H1 (cell line): Measurements from ENCODE around the gene TELO2. TPM values are rescaled to one million over a fixed set of nuclear protein-coding genes. Genes with fewer than 3 reads are reported as not detected.
A peak's percentile ranks its signal among the peaks of the same experiment; 100 is the strongest.

ENCODE experiments used
- CTCF ChIA-PET: fragments of 300-600 bp; sonication (Branson Sonifier 250); formaldehyde crosslinking; loops from one replicate; lab custom pipeline; 2021; ENCODE audit not compliant: partially characterized antibody; lab: Charles Lee
- POLR2A ChIA-PET: fragments of 300-600 bp; sonication (Branson Sonifier 250); formaldehyde crosslinking; loops from one replicate; lab custom pipeline; 2021; ENCODE audit warnings: inconsistent platforms; ENCODE audit not compliant: partially characterized antibody; lab: Charles Lee
- DNase-seq, 2 experiments: peaks; one replicate each; pipeline versions ENCODE4 v3.0.0 to v3.0.0-alpha.2; 2010 to 2022; ENCODE audit warnings: low spot score in 2 of 2, low read depth in 1 of 2, mixed read lengths in 1 of 2
- FAIRE-seq: peaks from 2 replicates; lab custom pipeline; 2011; peaks lifted over from hg19 to GRCh38; lab: Jason Lieb, UNC
- H2AFZ ChIP-seq: 2 replicates; pipeline ENCODE4 v1.8.1; 2012; ENCODE audit warnings: low read length, inconsistent platforms
- H2AK5ac ChIP-seq: 2 replicates; pipeline ENCODE4 v1.6.1; 2013; ENCODE audit warnings: low read depth, low read length
- H2BK120ac ChIP-seq: replicated peaks from 2 replicates; pipeline ENCODE3; 2013; ENCODE audit warnings: low read depth, low read length, inconsistent platforms
- H2BK12ac ChIP-seq: 2 replicates; pipeline ENCODE4 v1.6.1; 2013; ENCODE audit warnings: low read depth, low read length
- H2BK15ac ChIP-seq: 2 replicates; pipeline ENCODE4 v1.6.1; 2013; ENCODE audit warnings: low read length
- H2BK20ac ChIP-seq: 2 replicates; pipeline ENCODE4 v1.6.1; 2013; ENCODE audit warnings: low read length
- H2BK5ac ChIP-seq: 2 replicates; pipeline ENCODE4 v1.6.1; 2013; ENCODE audit warnings: low read depth, low read length
- H3K14ac ChIP-seq: 2 replicates; pipeline ENCODE4 v1.6.1; 2013; ENCODE audit warnings: inconsistent platforms; ENCODE audit not compliant: insufficient read length
- H3K18ac ChIP-seq: 2 replicates; pipeline ENCODE4 v1.6.1; 2013; ENCODE audit warnings: low read length; ENCODE audit errors: extremely low read depth
- H3K23ac ChIP-seq: 2 replicates; pipeline ENCODE4 v1.6.1; 2013; ENCODE audit warnings: inconsistent platforms; ENCODE audit not compliant: insufficient read length
- H3K23me2 ChIP-seq: 2 replicates; pipeline ENCODE4 v1.6.1; 2013; ENCODE audit warnings: low read depth, low read length
- H3K27ac ChIP-seq: 2 replicates; pipeline ENCODE4 v1.6.1; 2011; ENCODE audit warnings: low read depth, low read length, inconsistent platforms
- H3K27me3 ChIP-seq, 4 experiments: replicated peaks in 1 of 4; 1 replicate in 1 of 4; 2 replicates in 3 of 4; pipeline versions ENCODE4 v1.6.1 to v1.8.1; 2011 to 2013; ENCODE audit warnings: low read length in 3 of 4, mild to moderate bottlenecking in 3 of 4, inconsistent platforms in 2 of 4, mixed read lengths in 2 of 4, moderate library complexity in 1 of 4; ENCODE audit not compliant: control insufficient read depth in 3 of 4, insufficient read depth in 3 of 4; ENCODE audit errors: extremely low read depth in 1 of 4
- H3K36me3 ChIP-seq, 4 experiments: 2 replicates each; pipeline versions ENCODE4 v1.6.1 to v1.8.1; 2011 to 2013; ENCODE audit warnings: mild to moderate bottlenecking in 4 of 4, low read length in 3 of 4, moderate library complexity in 2 of 4, control low read depth in 1 of 4, inconsistent platforms in 1 of 4; ENCODE audit not compliant: insufficient read depth in 4 of 4, control insufficient read depth in 2 of 4
- H3K4ac ChIP-seq: replicated peaks from 2 replicates; pipeline ENCODE3; 2013; ENCODE audit warnings: low read length, low read depth, mixed read lengths, inconsistent platforms; ENCODE audit not compliant: insufficient read length
- H3K4me1 ChIP-seq, 4 experiments: replicated peaks in 1 of 4; 1 replicate in 1 of 4; 2 replicates in 3 of 4; pipeline versions ENCODE4 v1.6.1 to v1.8.1; 2011 to 2013; ENCODE audit warnings: low read length in 3 of 4, inconsistent platforms in 2 of 4, mixed read lengths in 1 of 4; ENCODE audit not compliant: insufficient read depth in 4 of 4, control insufficient read depth in 3 of 4
- H3K4me2 ChIP-seq, 2 experiments: 2 replicates each; pipeline versions ENCODE4 v1.6.1 to v1.8.1; 2011 to 2013; ENCODE audit warnings: low read depth in 2 of 2, low read length in 2 of 2, control low read depth in 1 of 2, inconsistent platforms in 1 of 2, mild to moderate bottlenecking in 1 of 2; ENCODE audit not compliant: insufficient read depth in 1 of 2
- H3K4me3 ChIP-seq, 4 experiments: fragments of 200-600, 300-600 bp in 1 of 4; sonication (generic), shearing (Covaris generic), sonication (Bioruptor Twin) in 1 of 4; 2 replicates each; pipeline versions ENCODE4 v1.5.1 to v1.8.1; 2011 to 2016; ENCODE audit warnings: low read length in 4 of 4, low read depth in 3 of 4, control low read depth in 2 of 4, inconsistent platforms in 2 of 4, mild to moderate bottlenecking in 2 of 4, mixed read lengths in 1 of 4, moderate library complexity in 1 of 4; ENCODE audit not compliant: insufficient read depth in 2 of 4; ENCODE audit errors: extremely low read depth in 1 of 4
- H3K56ac ChIP-seq: replicated peaks from 2 replicates; pipeline ENCODE3; 2013; ENCODE audit warnings: low read depth, mild to moderate bottlenecking, mixed read lengths, low read length, inconsistent platforms; ENCODE audit not compliant: insufficient read length
- H3K79me1 ChIP-seq: 2 replicates; pipeline ENCODE4 v1.6.1; 2013; ENCODE audit warnings: low read depth, low read length, control low read depth
- H3K79me2 ChIP-seq, 2 experiments: 2 replicates each; pipeline versions ENCODE4 v1.6.1 to v1.8.1; 2012 to 2013; ENCODE audit warnings: low read length in 2 of 2, mild to moderate bottlenecking in 2 of 2, inconsistent platforms in 1 of 2; ENCODE audit not compliant: insufficient read depth in 2 of 2, control insufficient read depth in 1 of 2
- H3K9ac ChIP-seq, 4 experiments: replicated peaks in 1 of 4; 1 replicate in 1 of 4; 2 replicates in 3 of 4; pipeline versions ENCODE4 v1.6.1 to v1.8.1; 2011 to 2013; ENCODE audit warnings: low read depth in 3 of 4, low read length in 3 of 4, control low read depth in 2 of 4, mild to moderate bottlenecking in 2 of 4, moderate library complexity in 2 of 4, inconsistent platforms in 1 of 4; ENCODE audit errors: extremely low read depth in 1 of 4
- H3K9me3 ChIP-seq, 2 experiments: 2 replicates each; pipeline versions ENCODE4 v1.6.1 to v1.8.1; 2012 to 2013; ENCODE audit warnings: mild to moderate bottlenecking in 2 of 2, moderate library complexity in 2 of 2, control low read depth in 1 of 2, inconsistent platforms in 1 of 2, low read depth in 1 of 2, low read length in 1 of 2, mixed read lengths in 1 of 2; ENCODE audit not compliant: insufficient read depth in 2 of 2
- H4K20me1 ChIP-seq, 2 experiments: replicated peaks in 1 of 2; 2 replicates each; pipeline versions ENCODE3 to v1.8.1; 2011 to 2013; ENCODE audit warnings: inconsistent platforms in 2 of 2, low read length in 2 of 2, mild to moderate bottlenecking in 1 of 2; ENCODE audit not compliant: insufficient read depth in 2 of 2, control insufficient read depth in 1 of 2
- H4K5ac ChIP-seq: 2 replicates; pipeline ENCODE4 v1.6.1; 2013; ENCODE audit warnings: low read length, low read depth, mixed read lengths, inconsistent platforms; ENCODE audit not compliant: insufficient read length
- H4K8ac ChIP-seq: 2 replicates; pipeline ENCODE4 v1.8.0; 2013; ENCODE audit warnings: mild to moderate bottlenecking, moderate library complexity, low read length, inconsistent platforms; ENCODE audit not compliant: insufficient read depth; ENCODE audit errors: extremely low read depth
- H4K91ac ChIP-seq: replicated peaks from 2 replicates; pipeline ENCODE3; 2013; ENCODE audit warnings: low read length, mixed read lengths, inconsistent platforms; ENCODE audit not compliant: insufficient read length
- ATF2 ChIP-seq: IDR thresholded peaks from 2 replicates; pipeline ENCODE4 v1.6.1; 2012; ENCODE audit warnings: low read length, inconsistent platforms
- ATF3 ChIP-seq: IDR thresholded peaks from 2 replicates; pipeline ENCODE4 v1.6.1; 2011; ENCODE audit warnings: low read depth, mild to moderate bottlenecking, low read length; ENCODE audit not compliant: insufficient read depth
- CTBP2 ChIP-seq: IDR thresholded peaks from 2 replicates; pipeline ENCODE4 v1.7.0; 2011; ENCODE audit warnings: borderline replicate concordance, mild to moderate bottlenecking, moderate library complexity, mixed read lengths, low read length; ENCODE audit not compliant: insufficient read depth, insufficient read length
- RFX5 ChIP-seq: IDR thresholded peaks from 2 replicates; pipeline ENCODE4 v1.6.1; 2011; ENCODE audit warnings: low read depth, low read length, improper control_type of control experiment, borderline replicate concordance
- TAF1 ChIP-seq: IDR thresholded peaks from 2 replicates; pipeline ENCODE4 v1.6.1; 2011; ENCODE audit warnings: mild to moderate bottlenecking, low read depth, low read length
- WGBS, 2 experiments: shearing (Covaris generic) in 1 of 2; methylation state at CpG; one replicate each; pipeline versions ENCODE4 v1.1.6 to v1.1.7; 2013 to 2015; ENCODE audit warnings: low lambda C conversion rate in 2 of 2, mixed read lengths in 2 of 2, inconsistent platforms in 1 of 2, low coverage in 1 of 2, missing lambda C conversion rate in 1 of 2; ENCODE audit not compliant: insufficient replicate concordance in 2 of 2, insufficient coverage in 1 of 2, insufficient read length in 1 of 2; ENCODE audit errors: extremely low coverage in 1 of 2, missing lambda C conversion rate in 1 of 2; 5-methylcytosine and 5-hydroxymethylcytosine counted together
- polyA plus RNA-seq, 7 experiments: library from polyadenylated mRNA; depleted of rRNA in 3 of 7; stranded (reverse) in 5 of 7; unstranded in 2 of 7; fragments of >200 nt in 5 of 7; fragments of 200-250 nt in 2 of 7; gene quantifications; 1 replicate in 5 of 7; 2 replicates in 1 of 7; 4 replicates in 1 of 7; pipeline versions ENCODE4 v1.2.1 to v1.2.3, GENCODE V29; 2011 to 2013; ENCODE audit warnings: missing spikeins in 2 of 7, mixed read lengths in 2 of 7
- total RNA-seq: library from RNA; stranded (reverse); fragmentation: NEBNext Ultra II Directional; extraction: Animal tissue kit (Norgen Biotek cat#: 25700); gene quantifications from 2 replicates; pipeline ENCODE4 v1.2.1, GENCODE V29; 2021
- TF ChIP-seq, protein P1 (sequence below): IDR thresholded peaks from 2 replicates; pipeline ENCODE4 v1.6.1; 2012; ENCODE audit warnings: inconsistent platforms
- TF ChIP-seq, protein P2 (sequence below), 3 experiments: IDR thresholded peaks; 1 replicate in 2 of 3; 2 replicates in 1 of 3; pipeline versions ENCODE4 v1.5.1 to v1.6.1; 2011; ENCODE audit warnings: low read length in 3 of 3, mild to moderate bottlenecking in 3 of 3, inconsistent platforms in 2 of 3, low read depth in 1 of 3, moderate library complexity in 1 of 3; ENCODE audit not compliant: insufficient read depth in 1 of 3; ENCODE audit errors: control extremely low read depth in 1 of 3

Gene TELO2
- total and polyA plus RNA-seq, 2 of the 8 experiments (the other 6 are each of a cell fraction or from before 2014, with no cell fraction given): 39.3 to 64.8 TPM

DNA sequence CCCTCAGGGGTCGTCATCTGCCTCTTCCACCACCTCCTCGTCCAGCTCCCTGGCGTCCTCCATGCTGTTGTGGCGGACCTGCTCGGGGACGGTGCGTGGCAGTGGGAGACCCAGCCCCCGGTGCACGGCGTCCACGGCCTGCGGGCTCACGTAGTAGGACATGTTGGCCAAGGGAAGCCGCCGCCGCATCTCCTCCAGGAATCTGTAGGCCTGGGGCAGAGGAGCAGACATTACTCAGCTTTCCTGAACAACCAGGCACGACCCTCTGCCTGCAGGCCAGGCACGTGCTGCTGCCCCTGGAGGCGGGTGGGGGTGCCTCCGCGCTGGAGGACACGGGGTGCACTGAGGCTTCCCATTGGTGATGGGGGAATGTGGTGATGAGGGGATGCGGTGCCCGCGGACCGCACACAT is 17.8 kb downstream of the TELO2 start:
- no peak for DNase-seq
- 97% methylated on average over 25 of the region's 26 CpGs; no CpG with 5 or more reads in 1 of the 2 experiments for WGBS, 2 experiments
- no peak for FAIRE-seq
- no peak for TF ChIP-seq TAF1
- no peak for TF ChIP-seq CTBP2
- TF ChIP-seq, protein P1, sequence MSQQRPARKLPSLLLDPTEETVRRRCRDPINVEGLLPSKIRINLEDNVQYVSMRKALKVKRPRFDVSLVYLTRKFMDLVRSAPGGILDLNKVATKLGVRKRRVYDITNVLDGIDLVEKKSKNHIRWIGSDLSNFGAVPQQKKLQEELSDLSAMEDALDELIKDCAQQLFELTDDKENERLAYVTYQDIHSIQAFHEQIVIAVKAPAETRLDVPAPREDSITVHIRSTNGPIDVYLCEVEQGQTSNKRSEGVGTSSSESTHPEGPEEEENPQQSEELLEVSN: peak; percentile 19; the same call in 1 of the 2 replicates
- no peak for TF ChIP-seq RFX5
- TF ChIP-seq ATF2: no peak
- TF ChIP-seq, protein P2, sequence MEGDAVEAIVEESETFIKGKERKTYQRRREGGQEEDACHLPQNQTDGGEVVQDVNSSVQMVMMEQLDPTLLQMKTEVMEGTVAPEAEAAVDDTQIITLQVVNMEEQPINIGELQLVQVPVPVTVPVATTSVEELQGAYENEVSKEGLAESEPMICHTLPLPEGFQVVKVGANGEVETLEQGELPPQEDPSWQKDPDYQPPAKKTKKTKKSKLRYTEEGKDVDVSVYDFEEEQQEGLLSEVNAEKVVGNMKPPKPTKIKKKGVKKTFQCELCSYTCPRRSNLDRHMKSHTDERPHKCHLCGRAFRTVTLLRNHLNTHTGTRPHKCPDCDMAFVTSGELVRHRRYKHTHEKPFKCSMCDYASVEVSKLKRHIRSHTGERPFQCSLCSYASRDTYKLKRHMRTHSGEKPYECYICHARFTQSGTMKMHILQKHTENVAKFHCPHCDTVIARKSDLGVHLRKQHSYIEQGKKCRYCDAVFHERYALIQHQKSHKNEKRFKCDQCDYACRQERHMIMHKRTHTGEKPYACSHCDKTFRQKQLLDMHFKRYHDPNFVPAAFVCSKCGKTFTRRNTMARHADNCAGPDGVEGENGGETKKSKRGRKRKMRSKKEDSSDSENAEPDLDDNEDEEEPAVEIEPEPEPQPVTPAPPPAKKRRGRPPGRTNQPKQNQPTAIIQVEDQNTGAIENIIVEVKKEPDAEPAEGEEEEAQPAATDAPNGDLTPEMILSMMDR (IDR thresholded peaks at IDR 0.05; ENCODE audit: control extremely low read depth in 1 of 3, insufficient read depth in 1 of 3, low read depth in 1 of 3, low read length in 3 of 3): peak; percentile 10 to 59 (median 36); a peak in 2 of 4 replicates
- TF ChIP-seq ATF3: no peak

More for the DNA sequence above, 17.8 kb downstream of the TELO2 start:
- Histone ChIP-seq H3K36me3 (peaks cover 6 to 21% (median 7%) of the 10 kb centered on the region in 4 experiments; a peak in 5 of 8 replicates), H3K9ac (no peak overlapping the region), H3K79me2 (no peaks in the 10 kb centered on the region), H3K4me3 (no peak overlapping the region), H3K4ac (no peak overlapping the region), H3K4me1 (no peaks in the 10 kb centered on the region), H3K14ac (no peak overlapping the region), H4K5ac (no peak overlapping the region), H2BK12ac (no peak overlapping the region), H3K56ac (no peak overlapping the region), H4K91ac (no peak overlapping the region), H3K18ac (no peak overlapping the region), H3K23me2 (no peaks in the 10 kb centered on the region), H2BK120ac (no peak overlapping the region), H3K9me3 (peaks cover 0 to 2% of the 10 kb centered on the region in 2 experiments; a peak in 2 of 4 replicates), H2AFZ (no peak overlapping the region), H4K8ac (peak overlapping the region; percentile 71), H3K4me2 (no peak overlapping the region), H2BK5ac (no peak overlapping the region), H3K79me1 (no peaks in the 10 kb centered on the region), H2AK5ac (no peak overlapping the region), H3K23ac (no peak overlapping the region), H3K27ac (no peak overlapping the region), H3K27me3 (no peaks in the 10 kb centered on the region), H2BK15ac (no peak overlapping the region), H4K20me1 (peaks cover 2% of the 10 kb centered on the region in 2 experiments), H2BK20ac (no peak overlapping the region)
- POLR2A ChIA-PET: interaction anchor here (0.8 to 10.3 kb wide), 17 partner anchors 9 to 271 kb away, joined by 3 to 175 read pairs (median 4); partner anchors contain the start of genes NUBP2, PTX4, SPSB3 and TELO2
- CTCF ChIA-PET: interaction anchor here (0.6 to 1.9 kb wide), 12 partner anchors 8 to 147 kb away, joined by 3 to 10 read pairs (median 4); partner anchors contain the start of gene TELO2
